Measurements from ENCODE around the gene LRP1. TPM values are rescaled to one million over a fixed set of nuclear protein-coding genes. Genes with fewer than 3 reads are reported as not detected.

The LRP1 gene
- total RNA-seq, 1 donor from 2014 or later: 138 TPM

DNA sequence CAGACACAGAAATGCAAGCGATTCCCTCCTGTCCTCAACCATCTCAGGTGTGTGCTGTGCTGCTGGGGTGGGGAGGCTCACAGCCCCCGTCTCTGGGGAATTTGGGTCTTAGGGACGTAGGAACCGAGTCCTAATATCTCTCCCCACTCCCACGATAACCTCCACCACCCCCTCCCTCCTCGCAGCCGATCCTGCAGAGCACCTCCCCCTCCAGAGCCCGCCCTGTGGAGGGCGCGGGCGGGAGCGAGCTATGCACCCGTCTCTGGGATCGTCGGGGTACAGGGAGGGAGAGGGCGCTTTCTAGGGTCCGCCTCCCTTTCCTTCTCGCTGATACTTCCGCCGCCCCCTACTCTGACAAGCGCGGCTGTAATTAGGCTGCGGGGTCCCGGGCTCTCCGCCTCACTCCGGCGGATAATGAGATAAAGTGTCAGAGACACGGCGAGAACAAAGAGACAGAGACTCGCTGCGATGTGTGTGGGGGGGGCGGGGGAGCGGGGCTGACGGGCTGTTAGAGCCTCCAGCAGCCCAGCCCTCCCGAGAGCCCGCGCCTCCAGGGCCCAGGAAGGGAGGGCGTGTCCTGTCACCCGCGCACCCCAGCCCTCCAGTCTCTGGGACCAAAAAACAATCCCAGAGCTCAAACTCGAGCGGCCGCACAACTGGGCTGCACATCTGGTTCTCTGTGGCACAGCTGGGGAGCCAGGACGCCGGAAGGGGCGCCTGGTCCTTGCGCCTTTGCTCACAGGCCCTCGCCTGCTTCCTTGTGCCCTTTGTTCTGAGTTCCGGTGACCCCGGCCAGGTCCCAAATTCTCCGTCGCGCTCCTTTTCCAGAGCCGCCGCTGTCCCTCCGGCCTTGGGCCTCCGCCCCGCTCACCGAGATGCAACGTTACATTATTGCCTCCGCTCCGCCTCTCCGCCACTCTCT, 109.9 kb downstream of the LRP1 start:
- no peak for DNase-seq (ENCODE audit: extremely low spot score, unreplicated experiment)
- Mint-ChIP-seq H3K27me3 (peaks cover 64% of the 10 kb centered on the region), H3K9me3 (no peaks in the 10 kb centered on the region), H3K27ac (peak overlapping the region; percentile 82), H3K36me3 (peaks cover 9% of the 10 kb centered on the region), H3K4me1 (ENCODE audit: unreplicated experiment) (peaks cover 51% of the 10 kb centered on the region), H3K4me3 (peak overlapping the region; percentile 91)
- TF ChIP-seq, protein P1, sequence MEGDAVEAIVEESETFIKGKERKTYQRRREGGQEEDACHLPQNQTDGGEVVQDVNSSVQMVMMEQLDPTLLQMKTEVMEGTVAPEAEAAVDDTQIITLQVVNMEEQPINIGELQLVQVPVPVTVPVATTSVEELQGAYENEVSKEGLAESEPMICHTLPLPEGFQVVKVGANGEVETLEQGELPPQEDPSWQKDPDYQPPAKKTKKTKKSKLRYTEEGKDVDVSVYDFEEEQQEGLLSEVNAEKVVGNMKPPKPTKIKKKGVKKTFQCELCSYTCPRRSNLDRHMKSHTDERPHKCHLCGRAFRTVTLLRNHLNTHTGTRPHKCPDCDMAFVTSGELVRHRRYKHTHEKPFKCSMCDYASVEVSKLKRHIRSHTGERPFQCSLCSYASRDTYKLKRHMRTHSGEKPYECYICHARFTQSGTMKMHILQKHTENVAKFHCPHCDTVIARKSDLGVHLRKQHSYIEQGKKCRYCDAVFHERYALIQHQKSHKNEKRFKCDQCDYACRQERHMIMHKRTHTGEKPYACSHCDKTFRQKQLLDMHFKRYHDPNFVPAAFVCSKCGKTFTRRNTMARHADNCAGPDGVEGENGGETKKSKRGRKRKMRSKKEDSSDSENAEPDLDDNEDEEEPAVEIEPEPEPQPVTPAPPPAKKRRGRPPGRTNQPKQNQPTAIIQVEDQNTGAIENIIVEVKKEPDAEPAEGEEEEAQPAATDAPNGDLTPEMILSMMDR (conservative IDR thresholded peaks at IDR 0.05): no peak

DNA sequence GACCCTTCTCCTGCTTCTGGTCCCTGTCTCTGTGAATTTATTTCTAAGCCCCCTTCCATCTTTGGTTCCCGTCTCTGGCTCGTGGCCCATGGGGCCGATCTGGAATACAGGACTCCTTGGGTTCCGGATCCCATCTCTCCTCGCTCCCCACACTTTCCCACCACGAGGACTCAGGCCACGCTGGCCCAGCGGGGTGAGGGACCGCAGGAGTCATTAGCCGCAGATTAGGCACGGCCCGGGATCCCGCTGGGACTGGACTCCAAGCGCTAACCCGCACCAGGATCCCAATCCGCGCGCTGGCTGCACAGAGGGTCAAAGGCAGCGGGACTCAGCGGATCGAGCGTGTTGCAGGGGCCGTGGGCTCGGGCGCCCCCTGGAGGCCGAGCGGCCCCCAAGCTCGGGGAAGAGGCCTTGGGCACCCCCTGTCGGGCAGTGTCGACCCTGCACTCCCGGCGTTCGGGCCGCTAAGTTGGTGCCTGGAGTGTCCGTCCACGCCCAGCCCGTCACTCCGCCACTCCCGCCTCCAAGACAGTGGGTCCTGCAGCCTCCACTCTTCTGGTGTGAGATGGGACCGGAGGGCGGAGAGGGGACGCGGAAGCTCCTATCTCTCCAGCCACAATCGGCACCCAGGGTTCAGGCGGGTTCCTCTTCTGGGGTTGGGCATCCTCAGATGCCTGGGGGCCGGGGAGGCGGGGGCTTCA, 110.7 kb downstream of the LRP1 start:
- H3K27ac Mint-ChIP-seq: peak overlapping the region; percentile 81
- H3K4me1 Mint-ChIP-seq (ENCODE audit: unreplicated experiment): peaks cover 56% of the 10 kb centered on the region
- DNase-seq (ENCODE audit: extremely low spot score, unreplicated experiment): peak; percentile 94
- TF ChIP-seq, protein P1 (conservative IDR thresholded peaks at IDR 0.05): peak; percentile 100
- H3K4me3 Mint-ChIP-seq: peak overlapping the region; percentile 88
- H3K36me3 Mint-ChIP-seq: peaks cover 6% of the 10 kb centered on the region
- peaks cover 70% of the 10 kb centered on the region for H3K27me3 Mint-ChIP-seq
- no peaks in the 10 kb centered on the region for H3K9me3 Mint-ChIP-seq

DNA sequence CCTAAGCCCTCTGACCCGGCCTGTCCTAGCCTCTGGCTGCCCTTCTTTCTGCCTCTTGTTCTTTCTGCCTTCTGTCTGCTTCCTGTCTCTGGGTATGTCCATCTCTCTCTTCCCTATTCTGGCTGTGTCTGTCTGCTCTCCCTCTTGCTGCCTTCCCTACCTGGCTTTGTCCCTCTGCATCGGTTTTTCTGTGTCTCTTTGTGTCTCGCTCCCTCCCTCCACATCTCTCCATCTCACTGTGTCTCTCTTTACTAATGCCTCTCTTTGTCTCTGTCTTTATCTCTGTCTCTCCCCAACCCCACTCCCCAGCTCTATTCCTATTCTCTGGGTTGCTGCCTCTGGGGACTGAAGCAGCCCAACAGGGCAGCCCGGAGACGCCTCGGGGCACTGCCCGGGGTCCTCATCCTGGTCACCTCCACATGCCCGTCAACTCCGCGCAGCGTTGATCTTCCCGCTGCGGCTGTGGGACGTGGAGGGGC, 111.3 kb downstream of the LRP1 start:
- Mint-ChIP-seq H3K4me1 (ENCODE audit: unreplicated experiment) (peaks cover 51% of the 10 kb centered on the region), H3K4me3 (peak overlapping the region; percentile 88), H3K36me3 (peaks cover under 1% of the 10 kb centered on the region), H3K9me3 (no peaks in the 10 kb centered on the region), H3K27me3 (peaks cover 77% of the 10 kb centered on the region), H3K27ac (peak overlapping the region; percentile 79)
- no peak for DNase-seq (ENCODE audit: extremely low spot score, unreplicated experiment)
- TF ChIP-seq, protein P1 (conservative IDR thresholded peaks at IDR 0.05): no peak

DNA sequence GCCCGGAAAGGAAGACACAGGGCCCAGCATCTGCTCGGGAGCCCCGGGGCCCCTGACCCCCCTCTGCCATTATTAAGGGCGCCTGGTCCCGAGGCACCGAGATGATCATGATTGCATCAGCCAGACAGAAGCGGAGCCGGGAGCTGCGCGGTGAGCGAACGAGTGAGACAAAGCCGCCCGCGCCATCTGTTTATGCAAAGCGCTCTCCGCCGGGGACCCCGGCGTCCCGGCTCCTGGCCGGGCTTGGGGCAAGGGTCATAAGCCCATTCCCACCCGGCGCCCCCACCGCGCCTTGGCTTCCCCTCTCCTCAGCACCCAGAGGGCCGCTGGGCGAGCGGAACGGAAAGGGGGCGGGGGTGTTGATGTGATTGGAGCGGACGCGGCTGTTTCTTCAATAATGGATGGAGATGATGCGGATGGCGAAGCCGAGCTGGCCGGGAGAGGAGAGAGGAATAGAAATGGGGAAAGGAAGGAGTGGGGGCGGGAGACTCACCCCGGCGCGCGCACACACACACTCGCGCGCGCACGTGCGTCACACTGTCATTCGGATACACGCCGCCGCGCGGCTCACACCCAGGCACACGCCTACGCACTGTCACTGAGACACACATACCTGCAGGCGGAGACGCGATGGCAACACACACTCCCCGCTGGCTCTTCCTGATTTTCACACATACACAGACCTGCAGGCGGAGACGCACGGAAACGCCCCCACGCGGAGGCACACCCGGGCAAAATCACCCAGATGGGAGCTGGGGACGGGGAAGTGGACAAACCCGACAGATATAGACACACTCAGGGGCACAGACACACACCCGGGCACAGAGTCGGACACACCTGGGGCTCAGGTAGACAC, 112.0 kb downstream of the LRP1 start:
- H3K9me3 Mint-ChIP-seq: no peaks in the 10 kb centered on the region
- TF ChIP-seq, protein P1 (conservative IDR thresholded peaks at IDR 0.05): no peak
- H3K4me1 Mint-ChIP-seq (ENCODE audit: unreplicated experiment): peaks cover 52% of the 10 kb centered on the region
- DNase-seq (ENCODE audit: extremely low spot score, unreplicated experiment): no peak
- H3K4me3 Mint-ChIP-seq: peak overlapping the region; percentile 88
- peak overlapping the region; percentile 93 for H3K27ac Mint-ChIP-seq
- no peaks in the 10 kb centered on the region for H3K36me3 Mint-ChIP-seq
- H3K27me3 Mint-ChIP-seq: peaks cover 76% of the 10 kb centered on the region

DNA sequence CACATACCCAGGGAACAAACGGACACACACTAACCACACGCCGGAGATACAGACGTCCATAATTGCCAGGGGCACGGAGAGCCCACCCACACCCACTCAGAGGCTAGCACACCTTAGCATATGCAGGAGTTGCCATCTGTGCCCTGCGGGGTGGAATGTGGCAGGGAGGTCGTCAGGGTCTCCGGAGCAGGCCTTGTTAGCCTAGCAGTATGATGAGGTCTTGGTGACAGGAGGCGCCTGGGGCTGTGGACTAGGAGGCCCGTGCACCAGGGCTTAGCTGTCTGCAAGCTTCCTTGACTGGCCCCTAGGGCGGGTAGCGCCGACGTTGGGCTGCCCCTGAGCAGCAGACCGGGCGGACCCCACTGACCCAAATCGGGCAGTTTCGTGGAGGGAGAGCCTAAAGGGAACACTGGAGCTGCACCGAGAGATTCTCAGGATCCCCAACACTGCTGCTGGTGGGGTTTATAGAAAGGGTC, 112.7 kb downstream of the LRP1 start:
- Mint-ChIP-seq H3K4me1 (ENCODE audit: unreplicated experiment) (peaks cover 50% of the 10 kb centered on the region), H3K4me3 (peak overlapping the region; percentile 88), H3K36me3 (no peaks in the 10 kb centered on the region), H3K27me3 (peaks cover 73% of the 10 kb centered on the region), H3K27ac (peak overlapping the region; percentile 93), H3K9me3 (no peaks in the 10 kb centered on the region)
- DNase-seq (ENCODE audit: extremely low spot score, unreplicated experiment): no peak
- TF ChIP-seq, protein P1 (conservative IDR thresholded peaks at IDR 0.05): peak; percentile 47
